HepG2 (cell line): Measurements from ENCODE around the gene NDST1.

Experiments used
- HMGXB3 ChIP-seq: sonication (generic); formaldehyde crosslinking; IDR thresholded peaks from 2 replicates; pipeline ENCODE4 v1.4.0; 2020; ENCODE audit warnings: missing genetic modification reagents, borderline replicate concordance
- HOXA7 ChIP-seq: sonication (generic); formaldehyde crosslinking; IDR thresholded peaks from 2 replicates; pipeline ENCODE4 v1.8.1; 2022; ENCODE audit warnings: mild to moderate bottlenecking, missing genetic modification reagents, moderate library complexity
- SMYD3 ChIP-seq: sonication (generic); formaldehyde crosslinking; IDR thresholded peaks from 2 replicates; pipeline ENCODE4 v1.8.1; 2023; ENCODE audit warnings: mild to moderate bottlenecking, missing genetic modification reagents

- no peak for TF ChIP-seq SMYD3
- no peak for TF ChIP-seq HMGXB3 (CRISPR knock-in tag)
- no peak for TF ChIP-seq HOXA7 (CRISPR knock-in tag)
These were observed 2.7 kb downstream of the NDST1 start for GRCh38 chr5:150510460-150511263.
